ENCODE data around the gene PAFAH2. TPM values are rescaled to one million over a fixed set of nuclear protein-coding genes. Genes with fewer than 3 reads are reported as not detected.
A peak's percentile ranks its signal among the peaks of the same experiment; 100 is the strongest.

Gene PAFAH2
- total RNA-seq, 1 donor from 2014 or later = 10.7 TPM

GRCh38 chr1:25959611-25960010, 38.3 kb downstream of the PAFAH2 start:
- H3K4me3 Mint-ChIP-seq = no peak overlapping the region
- no peaks in the 10 kb centered on the region for H3K27me3 Mint-ChIP-seq (ENCODE audit: low read depth)
- H3K9me3 Mint-ChIP-seq = peaks cover 6% of the 10 kb centered on the region
- H3K27ac Mint-ChIP-seq (ENCODE audit: unreplicated experiment) = no peak overlapping the region
- H3K4me1 Mint-ChIP-seq = no peaks in the 10 kb centered on the region
- no peak for TF ChIP-seq CTCF (conservative IDR thresholded peaks at IDR 0.05)
- no peak for DNase-seq (ENCODE audit: low read depth, low spot score)
- H3K36me3 Mint-ChIP-seq (ENCODE audit: low read depth) = peaks cover 53% of the 10 kb centered on the region

- H3K9me3 Mint-ChIP-seq = peaks cover 6% of the 10 kb centered on the region
- DNase-seq (ENCODE audit: low read depth, low spot score) = no peak
- TF ChIP-seq CTCF (conservative IDR thresholded peaks at IDR 0.05) = no peak
- peaks cover 3% of the 10 kb centered on the region for H3K4me1 Mint-ChIP-seq
- peaks cover 48% of the 10 kb centered on the region for H3K36me3 Mint-ChIP-seq (ENCODE audit: low read depth)
- no peak overlapping the region for H3K4me3 Mint-ChIP-seq
- peak overlapping the region; percentile 43 for H3K27ac Mint-ChIP-seq (ENCODE audit: unreplicated experiment)
- H3K27me3 Mint-ChIP-seq (ENCODE audit: low read depth) = no peaks in the 10 kb centered on the region
These were observed 39.4 kb downstream of the PAFAH2 start for GRCh38 chr1:25958465-25958864.

GRCh38 chr1:25955553-25955952, 42.3 kb downstream of the PAFAH2 start:
- Mint-ChIP-seq H3K27ac (ENCODE audit: unreplicated experiment) (no peak overlapping the region), H3K36me3 (ENCODE audit: low read depth) (peaks cover 32% of the 10 kb centered on the region), H3K4me3 (no peak overlapping the region), H3K9me3 (peaks cover 6% of the 10 kb centered on the region), H3K4me1 (peaks cover 3% of the 10 kb centered on the region), H3K27me3 (ENCODE audit: low read depth) (no peaks in the 10 kb centered on the region)
- no peak for DNase-seq (ENCODE audit: low read depth, low spot score)
- no peak for TF ChIP-seq CTCF (conservative IDR thresholded peaks at IDR 0.05)

GRCh38 chr1:25954282-25954938, 43.5 kb downstream of the PAFAH2 start:
- DNase-seq (ENCODE audit: low read depth, low spot score) = no peak
- no peak for TF ChIP-seq CTCF (conservative IDR thresholded peaks at IDR 0.05)
- no peak overlapping the region for H3K4me3 Mint-ChIP-seq
- no peaks in the 10 kb centered on the region for H3K27me3 Mint-ChIP-seq (ENCODE audit: low read depth)
- H3K9me3 Mint-ChIP-seq = peaks cover 8% of the 10 kb centered on the region
- H3K4me1 Mint-ChIP-seq = peaks cover 3% of the 10 kb centered on the region
- no peak overlapping the region for H3K27ac Mint-ChIP-seq (ENCODE audit: unreplicated experiment)
- H3K36me3 Mint-ChIP-seq (ENCODE audit: low read depth) = peaks cover 23% of the 10 kb centered on the region

GRCh38 chr1:25952841-25953401, 44.9 kb downstream of the PAFAH2 start:
- no peak for DNase-seq (ENCODE audit: low read depth, low spot score)
- peaks cover 3% of the 10 kb centered on the region for H3K4me1 Mint-ChIP-seq
- peaks cover 2% of the 10 kb centered on the region for H3K9me3 Mint-ChIP-seq
- H3K36me3 Mint-ChIP-seq (ENCODE audit: low read depth) = peaks cover 10% of the 10 kb centered on the region
- H3K4me3 Mint-ChIP-seq = no peak overlapping the region
- no peaks in the 10 kb centered on the region for H3K27me3 Mint-ChIP-seq (ENCODE audit: low read depth)
- TF ChIP-seq CTCF (conservative IDR thresholded peaks at IDR 0.05) = no peak
- H3K27ac Mint-ChIP-seq (ENCODE audit: unreplicated experiment) = no peak overlapping the region
